Measurements from ENCODE around the gene SPTLC2.

DNA sequence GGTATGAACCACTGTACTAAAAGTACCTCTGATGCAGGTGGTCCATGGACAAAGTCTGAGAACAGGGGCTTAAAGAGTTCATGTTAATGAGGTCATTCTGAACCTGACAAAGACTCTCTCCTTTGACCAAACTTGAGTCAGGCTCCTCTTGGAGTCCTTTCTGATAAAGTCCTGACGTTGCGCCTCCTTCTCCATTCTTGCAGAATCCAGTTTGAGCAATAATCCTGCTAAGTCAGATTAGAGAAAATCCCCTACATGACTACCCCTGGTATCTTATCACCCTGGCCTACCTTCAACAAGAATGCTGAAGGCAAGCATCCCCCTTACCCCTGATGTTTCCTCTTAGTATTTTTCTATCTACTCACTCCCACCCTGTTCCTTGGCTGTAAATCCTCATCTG is 71.9 kb downstream of the SPTLC2 start:
- TF ChIP-seq, protein P1, sequence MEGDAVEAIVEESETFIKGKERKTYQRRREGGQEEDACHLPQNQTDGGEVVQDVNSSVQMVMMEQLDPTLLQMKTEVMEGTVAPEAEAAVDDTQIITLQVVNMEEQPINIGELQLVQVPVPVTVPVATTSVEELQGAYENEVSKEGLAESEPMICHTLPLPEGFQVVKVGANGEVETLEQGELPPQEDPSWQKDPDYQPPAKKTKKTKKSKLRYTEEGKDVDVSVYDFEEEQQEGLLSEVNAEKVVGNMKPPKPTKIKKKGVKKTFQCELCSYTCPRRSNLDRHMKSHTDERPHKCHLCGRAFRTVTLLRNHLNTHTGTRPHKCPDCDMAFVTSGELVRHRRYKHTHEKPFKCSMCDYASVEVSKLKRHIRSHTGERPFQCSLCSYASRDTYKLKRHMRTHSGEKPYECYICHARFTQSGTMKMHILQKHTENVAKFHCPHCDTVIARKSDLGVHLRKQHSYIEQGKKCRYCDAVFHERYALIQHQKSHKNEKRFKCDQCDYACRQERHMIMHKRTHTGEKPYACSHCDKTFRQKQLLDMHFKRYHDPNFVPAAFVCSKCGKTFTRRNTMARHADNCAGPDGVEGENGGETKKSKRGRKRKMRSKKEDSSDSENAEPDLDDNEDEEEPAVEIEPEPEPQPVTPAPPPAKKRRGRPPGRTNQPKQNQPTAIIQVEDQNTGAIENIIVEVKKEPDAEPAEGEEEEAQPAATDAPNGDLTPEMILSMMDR (IDR thresholded peaks at IDR 0.05; ENCODE audit: poor library complexity) = no peak
- TF ChIP-seq EZH2phosphoT487 (IDR thresholded peaks at IDR 0.05; ENCODE audit: low read depth, severe bottlenecking, unreplicated experiment) (no peak), EZH2 (IDR thresholded peaks at IDR 0.05; ENCODE audit: borderline replicate concordance) (no peak)
